DMS 273 treated with DMSO at 0.1 percent for 48 hours (cell line): ENCODE measurements around the gene SH3D21.

Experiments
- DNase-seq: peaks from one replicate; lab custom pipeline; 2025; lab: John Stamatoyannopoulos, UW

Gene SH3D21

DNA sequence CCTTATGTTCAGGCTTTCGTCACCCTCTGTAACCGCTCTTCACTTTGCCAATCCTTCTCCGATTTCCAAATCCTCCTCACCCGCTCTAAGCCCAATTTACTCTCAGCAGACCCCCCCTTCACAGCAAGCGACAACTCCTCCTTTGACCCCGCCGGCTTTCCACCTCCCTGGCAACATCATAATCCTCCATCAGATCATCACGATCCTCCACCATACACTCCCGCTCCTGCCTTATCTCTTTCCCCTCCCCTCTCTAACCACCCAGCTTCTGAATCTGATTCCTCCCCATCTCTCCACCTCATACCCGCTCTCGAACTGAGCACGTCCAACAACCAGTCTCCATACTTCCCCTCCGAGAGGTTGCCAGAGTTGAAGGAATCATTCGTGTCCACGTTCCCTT, 24.8 kb downstream of the SH3D21 start:
- no peak for DNase-seq

DNA sequence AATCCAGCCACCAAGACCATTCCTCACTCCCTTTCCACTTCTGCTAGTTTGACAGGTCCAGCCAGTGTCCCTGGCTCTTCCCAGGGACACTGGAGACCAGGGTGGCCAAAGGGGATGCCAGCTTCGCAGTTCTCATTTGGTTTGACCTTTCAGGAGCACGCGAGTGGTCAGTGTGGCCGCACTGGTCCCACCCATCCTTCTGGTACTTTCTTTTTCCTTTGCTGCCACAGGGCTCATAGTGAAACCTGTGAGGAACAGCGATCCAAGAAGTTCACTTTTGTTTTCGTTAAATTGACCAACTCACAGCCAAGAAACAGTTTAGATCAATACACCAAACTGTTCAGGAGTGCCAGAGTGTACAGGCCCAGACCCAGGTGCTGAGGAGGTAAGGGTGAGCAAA, 31.7 kb downstream of the SH3D21 start:
- no peak for DNase-seq

DNA sequence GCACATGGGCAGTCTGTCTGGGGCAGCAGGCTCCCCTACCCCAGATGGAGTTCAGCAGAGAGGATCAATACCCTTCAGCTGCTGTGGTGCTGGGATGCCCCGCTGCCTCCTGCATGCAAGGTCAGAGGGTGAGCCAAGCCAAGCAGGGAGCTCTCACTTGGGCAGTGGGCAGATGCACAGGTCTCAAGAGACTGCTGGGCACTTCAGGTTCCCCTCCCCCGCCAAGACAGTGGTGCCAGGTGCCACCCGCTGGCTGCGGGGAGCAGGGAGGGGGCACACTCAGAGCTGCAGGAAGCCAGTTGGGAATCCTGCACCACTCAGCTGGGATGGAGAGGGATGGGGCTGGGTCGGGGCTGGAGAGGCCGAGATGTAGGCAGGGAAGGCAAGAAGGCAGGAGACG, 33.0 kb downstream of the SH3D21 start:
- DNase-seq = no peak

DNA sequence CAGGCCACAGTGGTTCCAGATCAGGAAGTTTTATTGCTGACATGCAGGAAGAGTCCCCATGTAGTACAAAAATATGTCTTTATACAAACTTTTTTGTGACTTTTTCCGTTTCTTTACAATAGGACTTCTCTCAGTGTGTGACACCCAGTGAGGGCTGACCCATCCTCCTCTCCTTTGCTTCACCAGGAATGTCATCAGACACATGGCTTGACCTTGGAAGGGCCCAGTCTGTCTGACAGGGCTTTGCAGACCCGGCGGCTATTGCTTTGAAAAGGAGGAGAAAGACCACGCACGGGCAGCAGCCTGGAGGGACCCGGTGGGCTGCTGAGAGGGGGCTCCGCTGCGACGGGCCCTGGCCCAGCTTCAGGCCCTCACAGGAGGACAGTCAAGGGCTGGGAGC, 33.4 kb downstream of the SH3D21 start:
- no peak for DNase-seq

DNA sequence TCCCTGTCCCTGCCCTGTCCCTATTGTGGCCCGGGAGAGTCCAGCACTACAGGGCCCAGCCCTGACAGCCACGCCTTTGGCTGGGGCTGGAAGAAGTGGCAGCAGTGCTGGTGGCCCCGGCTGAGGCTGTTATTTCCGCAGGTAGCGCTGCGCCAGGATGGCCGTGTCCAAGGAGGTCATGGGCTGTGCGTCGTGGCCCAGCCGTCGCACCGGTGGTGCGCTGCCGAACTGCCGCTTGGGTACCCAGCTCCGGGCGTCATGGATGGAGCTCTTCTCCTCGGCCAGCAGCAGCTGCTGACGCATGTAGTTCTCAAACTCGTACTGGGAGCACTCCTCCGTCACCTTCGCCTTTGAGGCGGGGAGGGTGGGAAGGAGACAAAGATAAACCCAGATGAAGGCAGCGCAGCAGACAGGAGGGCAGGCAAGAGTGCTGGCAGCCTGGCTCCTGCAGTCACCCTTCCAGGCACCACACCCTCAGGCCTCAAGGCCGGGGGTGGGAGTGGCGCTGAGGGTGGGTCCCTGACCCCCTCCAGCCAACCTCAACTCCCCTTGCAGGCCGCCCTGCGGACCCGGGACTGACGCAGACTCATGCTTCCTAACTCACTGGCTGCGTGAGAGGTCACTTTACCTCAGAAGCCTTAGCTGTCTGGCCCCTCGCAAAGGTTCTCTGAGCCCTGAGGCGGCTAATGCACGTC, 35.6 kb downstream of the SH3D21 start:
- no peak for DNase-seq

DNA sequence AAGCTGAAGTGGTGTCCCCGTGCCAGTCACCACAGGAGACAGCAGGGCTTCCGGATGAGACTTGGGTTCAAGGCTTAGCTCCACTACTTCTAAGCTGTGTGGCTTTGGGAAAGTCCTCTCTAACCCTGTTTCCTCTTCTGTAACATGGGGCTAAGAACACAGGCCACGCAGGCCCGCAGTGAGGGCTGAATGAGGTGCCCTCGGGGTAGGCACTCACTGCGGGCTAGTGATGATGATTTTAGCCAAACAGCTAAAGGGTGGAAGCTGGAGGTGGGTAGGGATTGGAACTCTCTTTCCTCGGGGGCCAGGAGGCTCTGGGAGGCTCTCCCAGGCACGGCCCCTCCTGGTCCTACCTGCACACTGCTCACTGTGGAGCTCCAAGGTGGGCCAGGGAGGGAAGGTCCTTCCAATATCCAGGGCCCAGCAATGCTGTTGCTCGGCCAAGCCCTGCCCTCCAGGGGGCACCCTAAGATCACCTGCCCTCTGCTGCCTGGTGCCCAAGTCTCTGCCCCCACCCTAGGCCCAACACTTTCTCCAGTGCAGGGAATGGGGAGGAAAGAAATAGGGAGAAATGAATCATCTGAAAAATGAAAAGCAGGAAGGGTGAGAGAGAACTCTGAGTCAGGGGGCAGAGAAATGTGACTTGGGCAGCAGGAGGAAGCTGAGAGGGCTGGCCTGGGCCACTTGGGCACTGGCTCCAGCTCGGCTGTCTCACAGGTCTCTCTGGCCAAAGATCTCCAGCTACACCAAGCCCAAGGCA, 36.4 kb downstream of the SH3D21 start:
- DNase-seq = no peak

DNA sequence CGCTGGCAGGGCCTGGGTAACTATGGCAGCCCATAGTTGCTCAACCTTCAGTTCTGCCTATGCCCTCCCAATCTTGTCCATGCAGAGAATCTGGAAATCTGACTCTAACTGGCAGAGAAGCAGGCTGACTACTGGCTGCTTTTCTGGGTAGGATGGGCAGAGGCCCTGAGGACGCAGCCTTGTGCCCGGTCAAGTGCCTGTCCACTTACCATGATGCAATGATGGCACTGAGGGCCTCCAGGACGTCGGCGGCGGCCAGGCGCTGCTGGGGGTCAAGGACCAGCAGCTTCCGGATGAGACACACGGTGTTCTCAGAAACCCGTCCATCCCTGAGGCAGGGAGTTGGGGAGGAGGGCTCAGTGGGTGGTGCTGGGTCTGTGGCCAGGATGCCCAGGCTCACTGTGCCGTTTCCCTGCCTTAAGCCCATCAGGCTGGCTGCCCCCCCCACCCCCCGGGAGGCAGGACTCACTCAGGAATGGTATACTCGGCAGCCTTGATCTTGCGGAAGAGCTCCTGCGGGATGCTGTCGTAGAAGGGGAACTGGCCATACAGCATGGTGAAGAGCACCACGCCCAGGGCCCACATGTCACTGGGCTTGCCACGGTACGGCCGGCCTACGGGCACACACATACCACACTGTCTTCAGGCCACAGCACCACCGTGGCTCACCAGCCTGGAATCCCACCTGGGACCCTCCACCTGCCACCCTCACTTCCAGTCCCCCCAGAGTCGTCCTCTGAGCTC, 37.7 kb downstream of the SH3D21 start:
- no peak for DNase-seq

DNA sequence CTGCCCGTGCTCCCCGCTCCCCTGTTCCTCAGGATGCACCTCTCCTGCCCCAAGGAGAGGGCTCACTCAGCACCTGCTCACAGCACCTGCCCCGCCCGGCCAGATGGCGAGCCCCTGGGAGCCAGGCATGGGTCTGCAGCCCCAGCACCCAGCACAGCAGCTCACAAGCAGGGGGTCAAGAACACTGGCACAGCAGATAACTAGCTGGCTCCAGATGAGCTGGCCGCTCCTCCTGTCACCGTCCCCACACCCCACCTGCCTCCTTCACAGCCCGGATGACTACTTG, 38.2 kb downstream of the SH3D21 start:
- no peak for DNase-seq

DNA sequence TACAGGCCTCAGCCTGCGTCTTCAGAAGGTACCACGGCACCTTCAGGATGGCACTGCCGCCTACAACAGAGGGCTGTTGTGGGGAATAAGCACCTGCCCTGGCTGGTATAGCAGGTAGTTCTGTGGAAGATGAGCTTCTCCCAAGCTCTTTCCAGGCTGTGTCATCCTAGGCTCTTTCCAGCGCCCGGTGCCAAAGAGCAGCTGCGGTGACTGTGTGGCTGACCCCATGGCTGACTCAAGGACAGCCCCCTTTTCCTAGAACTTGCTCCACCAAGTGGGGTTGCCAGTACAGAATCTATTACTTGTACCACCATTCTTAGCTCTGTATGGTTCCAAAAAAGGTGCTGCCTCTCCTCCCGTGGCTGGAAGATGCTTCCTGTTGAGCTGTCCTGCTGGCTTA, 39.2 kb downstream of the SH3D21 start:
- DNase-seq = no peak

DNA sequence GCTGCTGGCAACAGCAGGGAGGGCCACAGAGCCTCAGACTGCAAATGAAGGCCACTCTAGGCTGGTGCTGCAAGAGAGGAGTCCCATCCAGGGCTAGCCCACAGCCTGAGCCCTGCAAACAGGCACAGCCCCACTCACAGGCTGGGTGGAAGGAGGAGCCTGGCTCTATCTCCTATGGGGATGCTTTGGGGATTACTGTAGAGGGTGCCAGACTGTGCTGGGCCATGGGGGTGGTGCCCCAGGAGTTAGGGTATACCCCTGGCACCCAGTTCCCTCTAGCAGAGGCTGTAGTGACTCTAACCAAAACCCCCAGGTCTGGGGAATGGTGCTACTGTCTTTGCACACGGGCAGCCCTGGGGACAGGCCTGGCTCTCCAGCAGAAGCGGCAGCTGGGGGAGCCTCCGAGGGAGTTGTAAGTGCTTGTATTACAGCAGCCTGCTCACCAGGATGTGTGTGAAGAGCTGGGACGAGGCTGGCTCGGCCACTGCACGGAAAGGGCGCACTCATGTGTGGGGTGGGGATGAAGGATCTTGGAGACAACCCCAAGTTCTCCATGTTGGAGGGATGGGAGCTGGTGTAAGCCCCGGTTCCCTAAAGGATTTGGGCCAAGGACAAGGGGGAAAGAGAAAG, 40.7 kb downstream of the SH3D21 start:
- DNase-seq = no peak

DNA sequence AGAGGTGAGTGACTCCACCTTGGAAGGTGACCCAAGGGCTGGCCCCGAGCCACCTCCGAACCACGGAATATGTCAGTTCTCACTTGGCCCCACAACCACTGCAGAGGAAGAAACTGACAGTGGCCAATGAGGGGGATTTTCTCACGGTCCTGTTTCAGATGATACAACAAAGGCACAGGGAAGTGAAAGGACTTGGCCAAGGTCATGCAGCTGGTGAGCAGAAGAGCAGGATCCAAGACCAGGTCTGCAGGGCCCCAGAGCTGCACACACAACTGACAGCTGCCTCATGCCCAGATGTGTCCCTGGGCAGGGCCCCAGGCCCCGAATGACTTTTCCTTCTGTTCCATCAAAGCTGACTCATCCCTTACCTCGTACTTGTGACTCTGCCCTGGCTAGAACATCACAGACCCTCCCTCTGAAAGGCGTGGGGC, 43.1 kb downstream of the SH3D21 start:
- no peak for DNase-seq

DNA sequence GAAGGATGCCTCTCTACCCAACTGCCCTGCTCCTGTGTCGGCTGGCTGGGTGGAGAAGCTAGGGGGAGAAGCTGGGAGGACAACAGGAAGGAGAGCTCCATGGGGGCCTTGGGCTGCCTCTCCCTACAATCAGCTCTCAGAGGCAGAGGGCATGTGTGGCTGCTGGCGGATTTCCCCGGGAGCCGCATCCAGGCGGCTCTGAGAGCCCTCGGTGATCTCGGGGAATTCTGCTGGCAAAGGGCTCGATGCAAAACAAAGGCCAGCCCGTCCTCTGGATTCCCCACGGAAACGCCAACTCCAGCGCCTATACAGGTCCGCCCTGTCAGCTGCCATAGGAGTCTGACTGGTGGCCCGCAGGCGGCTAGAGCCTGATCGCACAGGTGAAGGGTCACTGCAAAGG, 43.7 kb downstream of the SH3D21 start:
- no peak for DNase-seq

DNA sequence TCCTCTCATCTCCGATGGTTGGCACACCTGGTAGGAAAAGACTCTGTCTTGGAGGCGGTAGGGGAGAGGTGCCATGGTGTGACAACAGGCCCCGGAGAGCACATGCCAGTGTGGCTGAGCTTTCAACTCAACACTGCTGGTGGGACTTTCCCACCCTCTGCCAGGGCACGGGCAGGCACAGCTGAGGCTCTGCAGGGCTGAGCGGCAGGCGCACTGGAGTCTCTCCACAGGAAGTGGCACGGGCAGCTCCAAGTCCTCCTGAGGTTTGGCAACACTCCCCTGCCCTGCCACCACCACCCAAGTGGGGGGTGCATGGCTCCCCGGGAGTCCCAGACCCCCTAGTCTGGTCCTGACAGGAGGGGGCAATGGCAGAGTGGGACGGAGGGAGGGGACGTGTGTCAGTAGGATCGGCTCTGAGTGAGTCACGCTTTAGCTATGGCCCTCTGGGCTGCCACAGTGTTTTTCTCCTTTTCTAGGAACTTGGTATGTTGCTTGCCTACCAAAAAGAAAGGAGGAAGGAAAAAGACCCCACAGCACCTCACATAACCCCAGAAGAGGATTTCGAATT, 44.6 kb downstream of the SH3D21 start:
- DNase-seq = no peak

DNA sequence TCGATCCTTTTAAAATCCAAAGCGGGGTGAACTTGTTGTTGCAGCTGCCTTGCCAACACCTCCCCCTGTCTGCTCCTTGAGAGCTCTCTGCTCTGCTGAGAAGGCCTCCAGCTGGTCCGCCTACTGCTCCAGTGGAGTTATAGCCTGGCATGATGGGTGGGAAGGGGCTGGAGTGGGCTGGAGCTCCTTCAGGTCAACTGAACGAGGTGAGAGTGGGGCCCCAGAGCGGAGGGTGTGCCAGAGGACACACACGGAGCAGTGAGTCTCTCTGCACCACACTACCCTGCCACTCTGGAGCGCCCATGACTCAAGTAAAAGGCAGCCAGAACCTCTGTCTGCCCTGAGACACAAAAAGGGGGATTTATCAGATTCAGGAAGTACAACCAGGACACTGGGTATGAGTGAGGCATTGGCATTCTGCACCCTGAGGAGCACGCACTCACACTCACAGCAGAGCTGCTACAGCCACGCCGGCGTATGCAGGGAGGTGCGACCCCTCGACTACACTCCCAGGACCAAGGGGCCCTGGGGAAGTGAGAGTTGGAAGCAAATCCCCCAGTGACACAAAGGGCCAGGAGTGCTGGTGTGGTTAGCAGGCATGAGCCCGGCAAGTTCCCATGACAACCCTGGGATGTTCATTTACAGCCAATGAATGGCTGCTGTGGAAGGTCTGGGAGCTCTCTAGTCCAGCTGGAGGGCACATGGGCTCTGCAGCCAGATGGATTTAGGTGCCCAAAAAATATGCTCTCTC, 45.2 kb downstream of the SH3D21 start:
- DNase-seq = peak; percentile 15

DNA sequence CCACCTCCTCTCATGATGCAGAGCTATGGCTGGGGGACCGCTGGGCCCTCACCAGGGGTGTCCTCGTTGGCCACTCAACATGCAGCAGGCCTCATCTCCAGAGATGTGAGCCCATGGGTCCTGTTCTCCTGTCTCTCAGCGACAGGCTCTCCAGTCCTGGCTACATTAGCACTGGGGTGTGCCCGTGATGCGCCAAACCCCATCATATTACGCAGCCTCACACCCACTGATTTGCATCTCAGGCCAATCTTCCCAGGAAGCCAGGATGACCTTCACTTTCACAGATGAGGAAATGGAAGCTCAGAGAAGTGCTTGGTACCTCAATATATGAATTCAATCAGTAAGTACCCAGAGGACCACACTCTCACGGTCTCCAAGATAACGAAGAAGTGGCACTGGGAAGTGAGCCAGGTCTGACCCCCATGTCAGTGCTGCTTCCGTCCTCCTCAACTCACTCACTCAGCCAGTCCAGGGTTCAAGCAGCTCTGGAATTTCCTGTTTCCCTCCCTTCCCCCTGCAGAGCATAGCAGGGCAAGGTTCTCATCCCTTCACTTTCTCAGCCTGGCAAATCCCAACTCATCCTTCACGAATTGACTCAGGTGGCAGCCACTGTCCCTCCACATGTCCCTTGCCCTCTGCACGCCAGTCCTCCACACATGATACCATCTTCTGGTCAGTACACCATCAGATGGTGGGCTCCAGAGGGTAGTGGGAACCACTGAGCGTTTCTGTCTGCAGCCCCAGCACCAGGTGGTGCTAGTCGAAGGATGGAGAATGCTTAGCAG, 46.1 kb downstream of the SH3D21 start:
- DNase-seq = no peak

DNA sequence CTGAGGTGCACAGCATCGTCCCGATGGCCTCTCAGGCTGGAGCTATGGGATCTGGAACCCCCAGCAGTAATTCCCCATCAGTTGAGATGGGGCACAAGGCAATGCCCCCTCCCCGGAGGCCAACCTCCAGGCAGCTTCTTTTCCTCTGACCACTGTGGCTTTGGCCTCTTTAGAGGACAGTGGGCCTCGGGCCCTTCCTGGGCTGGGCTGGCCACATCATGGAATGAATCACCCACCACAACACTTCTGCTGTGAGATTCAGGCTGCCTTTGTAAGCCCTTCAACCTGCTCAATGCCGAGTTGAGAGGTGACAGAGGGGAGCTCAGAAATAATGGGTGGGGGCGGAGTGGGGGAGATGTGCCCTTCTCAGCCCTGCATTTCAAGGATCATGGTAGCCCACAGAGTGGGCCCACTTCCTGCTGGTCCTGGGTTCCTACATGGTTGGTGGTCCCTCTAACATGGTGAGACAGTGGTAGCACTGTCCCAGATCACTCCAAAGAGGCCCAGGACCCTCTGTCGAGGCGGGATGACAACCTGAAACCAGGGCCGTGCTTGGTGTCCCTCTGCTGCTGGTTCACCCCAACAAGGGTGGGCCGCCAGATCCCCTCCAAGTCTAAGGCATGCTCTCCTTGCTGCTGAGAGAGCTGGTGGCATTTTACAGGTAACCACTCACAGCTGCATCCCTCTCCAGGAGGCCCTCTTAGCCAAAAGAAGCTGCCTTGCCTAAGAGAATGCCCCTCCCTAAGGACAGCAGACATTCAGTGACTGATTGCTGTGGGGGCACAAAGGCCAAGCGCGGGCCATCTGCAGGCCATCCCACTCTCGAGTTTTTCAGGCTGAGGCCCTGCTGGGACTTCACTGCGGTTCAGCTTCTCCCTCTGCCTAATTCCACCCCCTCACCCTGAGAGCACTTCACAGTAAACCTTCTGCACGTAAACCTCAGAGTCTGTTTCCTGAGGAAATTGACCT, 47.0 kb downstream of the SH3D21 start:
- no peak for DNase-seq

DNA sequence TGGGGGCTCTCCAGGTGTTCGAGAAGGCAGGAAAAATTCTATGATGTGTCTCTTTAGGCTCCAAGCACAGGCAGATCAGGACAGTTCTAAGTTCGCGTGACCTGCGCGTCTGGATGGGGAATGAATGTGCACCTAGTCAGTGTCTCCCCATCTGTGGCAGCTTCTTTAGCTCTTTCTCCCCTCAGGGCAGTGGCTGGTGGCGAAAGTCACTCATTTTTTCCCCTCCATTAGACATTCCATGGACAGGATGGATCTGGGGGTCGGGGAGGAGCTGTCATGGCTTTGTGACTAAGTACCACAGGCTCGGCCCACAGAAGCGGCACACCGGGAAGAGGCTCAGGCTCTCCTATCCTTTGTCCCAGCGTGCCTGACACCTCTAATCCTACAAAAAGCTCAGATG, 48.3 kb downstream of the SH3D21 start:
- no peak for DNase-seq

DNA sequence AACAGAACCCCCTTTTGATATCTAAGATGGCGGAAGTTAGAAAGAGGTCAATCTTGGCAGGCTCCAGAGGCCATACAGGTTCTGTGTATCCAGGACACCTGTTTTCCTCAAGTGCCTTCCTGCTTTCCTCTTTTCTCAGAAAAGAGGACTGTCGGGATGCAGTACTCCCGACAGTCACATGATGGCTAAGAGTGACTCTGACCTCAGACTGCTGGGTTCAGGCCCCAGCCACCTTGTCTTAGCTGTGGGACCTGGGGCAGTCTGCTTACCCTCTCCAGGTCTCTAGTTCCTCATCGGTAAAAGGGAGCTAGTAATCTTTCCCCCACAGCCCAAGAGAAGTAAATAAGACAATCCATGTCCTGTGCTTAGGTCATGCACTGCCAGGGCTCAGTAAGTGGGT, 49.6 kb downstream of the SH3D21 start:
- no peak for DNase-seq

DNA sequence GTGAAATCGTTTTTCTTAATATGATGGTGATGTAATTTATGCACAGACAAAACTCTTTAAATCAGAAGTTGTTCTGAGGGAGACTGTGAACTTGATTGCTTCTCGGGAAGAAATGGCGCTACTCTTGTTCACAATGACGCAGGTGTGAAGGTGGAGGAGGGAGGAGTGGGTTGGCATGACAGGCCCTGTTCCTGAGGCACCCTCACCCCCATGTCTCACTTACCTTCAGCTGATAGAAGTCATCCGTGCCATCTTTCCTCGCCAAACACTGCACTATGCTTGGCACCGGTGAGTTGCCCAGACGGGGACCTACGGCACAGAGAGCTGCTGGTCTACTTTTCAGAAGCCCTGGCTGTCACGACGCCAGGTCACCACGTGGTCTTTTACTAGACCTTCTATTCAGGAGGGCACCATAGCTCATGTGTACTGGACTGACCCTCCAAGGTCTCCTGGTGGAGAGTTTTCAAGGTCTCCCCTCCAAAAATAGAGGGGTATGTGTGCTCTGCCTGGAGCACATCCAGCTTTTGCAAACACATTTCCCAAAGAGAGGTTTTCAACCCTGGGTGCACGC, 52.4 kb downstream of the SH3D21 start:
- DNase-seq = no peak
